ENCODE data around the gene MAB21L4. TPM values are rescaled to one million over a fixed set of nuclear protein-coding genes. Genes with fewer than 3 reads are reported as not detected.

MAB21L4 gene
- total and polyA plus RNA-seq, 2 experiments from 2014 or later, result not detected

DNA sequence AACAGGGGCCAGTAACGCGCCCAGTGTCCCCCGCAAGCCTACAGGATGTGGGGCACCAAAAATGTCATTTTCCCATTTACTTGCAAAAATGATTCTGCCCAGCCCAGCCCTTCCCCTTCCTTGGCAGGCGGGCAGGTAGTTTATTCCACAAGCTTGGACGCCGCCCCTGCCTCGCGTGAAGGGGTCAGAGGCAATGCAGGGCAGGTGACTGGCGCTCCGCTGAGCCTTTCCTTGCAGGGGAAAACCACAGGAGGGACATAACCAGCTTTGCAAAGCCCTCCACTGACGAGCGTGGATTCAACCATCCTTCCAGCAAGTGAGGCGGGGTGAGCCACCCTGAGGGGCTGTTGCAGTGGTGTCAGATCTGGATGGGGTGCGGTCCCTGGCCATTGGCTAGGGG, 5.3 kb downstream of the MAB21L4 start:
- H3K4me2 ChIP-seq, result no peak overlapping the region
- H2AFZ ChIP-seq, result no peak overlapping the region
- no peaks in the 10 kb centered on the region for H3F3A ChIP-seq (replicated peaks; ENCODE audit: low read depth)
- no peaks in the 10 kb centered on the region for H4K20me1 ChIP-seq (replicated peaks; ENCODE audit: insufficient read depth)
- H3K4me3 ChIP-seq, result no peak overlapping the region
- H3K27ac ChIP-seq (ENCODE audit: low read depth), result no peak overlapping the region
- Mint-ChIP-seq H3K27me3 (ENCODE audit: insufficient read depth, low read depth, poor library complexity) (peaks cover 5% of the 10 kb centered on the region), H3K4me3 (no peak overlapping the region), H3K4me1 (peaks cover 3% of the 10 kb centered on the region; the same call in 1 of the 3 replicates), H3K27ac (no peak overlapping the region), H3K9me3 (no peaks in the 10 kb centered on the region), H3K36me3 (ENCODE audit: low read depth) (no peaks in the 10 kb centered on the region)
- no peaks in the 10 kb centered on the region for H3K79me2 ChIP-seq (replicated peaks; ENCODE audit: insufficient read depth)
- H3K27me3 ChIP-seq (ENCODE audit: insufficient read depth), result no peaks in the 10 kb centered on the region
- ATAC-seq, result no peak
- no peaks in the 10 kb centered on the region for H3K9me2 ChIP-seq (ENCODE audit: insufficient read depth)
- no peaks in the 10 kb centered on the region for H3K36me3 ChIP-seq (ENCODE audit: insufficient read depth)
- no peak for TF ChIP-seq JUNB (IDR thresholded peaks at IDR 0.05; ENCODE audit: unreplicated experiment)
- TF ChIP-seq, protein P1, sequence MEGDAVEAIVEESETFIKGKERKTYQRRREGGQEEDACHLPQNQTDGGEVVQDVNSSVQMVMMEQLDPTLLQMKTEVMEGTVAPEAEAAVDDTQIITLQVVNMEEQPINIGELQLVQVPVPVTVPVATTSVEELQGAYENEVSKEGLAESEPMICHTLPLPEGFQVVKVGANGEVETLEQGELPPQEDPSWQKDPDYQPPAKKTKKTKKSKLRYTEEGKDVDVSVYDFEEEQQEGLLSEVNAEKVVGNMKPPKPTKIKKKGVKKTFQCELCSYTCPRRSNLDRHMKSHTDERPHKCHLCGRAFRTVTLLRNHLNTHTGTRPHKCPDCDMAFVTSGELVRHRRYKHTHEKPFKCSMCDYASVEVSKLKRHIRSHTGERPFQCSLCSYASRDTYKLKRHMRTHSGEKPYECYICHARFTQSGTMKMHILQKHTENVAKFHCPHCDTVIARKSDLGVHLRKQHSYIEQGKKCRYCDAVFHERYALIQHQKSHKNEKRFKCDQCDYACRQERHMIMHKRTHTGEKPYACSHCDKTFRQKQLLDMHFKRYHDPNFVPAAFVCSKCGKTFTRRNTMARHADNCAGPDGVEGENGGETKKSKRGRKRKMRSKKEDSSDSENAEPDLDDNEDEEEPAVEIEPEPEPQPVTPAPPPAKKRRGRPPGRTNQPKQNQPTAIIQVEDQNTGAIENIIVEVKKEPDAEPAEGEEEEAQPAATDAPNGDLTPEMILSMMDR (conservative IDR thresholded peaks at IDR 0.05; ENCODE audit: low read depth in 2 of 2), result no peak
- no peak for TF ChIP-seq ZNF331 (CRISPR knock-in tag; IDR thresholded peaks at IDR 0.05; ENCODE audit: low read depth)
- no peak for TF ChIP-seq POLR2AphosphoS5 (IDR thresholded peaks at IDR 0.05; ENCODE audit: low read depth)
- TF ChIP-seq STAT1 (IDR thresholded peaks at IDR 0.05; ENCODE audit: unreplicated experiment), result no peak
- TF ChIP-seq ETS1 (IDR thresholded peaks at IDR 0.05), result no peak
- no peaks in the 10 kb centered on the region for H3K4me1 ChIP-seq (ENCODE audit: insufficient read depth)
- DNase-seq (ENCODE audit: low spot score), result no peak

- Histone ChIP-seq H3K27me3 (ENCODE audit: insufficient read depth) (no peaks in the 10 kb centered on the region), H3F3A (replicated peaks; ENCODE audit: low read depth) (no peaks in the 10 kb centered on the region), H3K36me3 (ENCODE audit: insufficient read depth) (no peaks in the 10 kb centered on the region), H4K20me1 (replicated peaks; ENCODE audit: insufficient read depth) (no peaks in the 10 kb centered on the region), H3K4me3 (no peak overlapping the region), H3K79me2 (replicated peaks; ENCODE audit: insufficient read depth) (no peaks in the 10 kb centered on the region), H3K4me1 (ENCODE audit: insufficient read depth) (no peaks in the 10 kb centered on the region), H3K27ac (ENCODE audit: low read depth) (no peak overlapping the region), H3K9me2 (ENCODE audit: insufficient read depth) (no peaks in the 10 kb centered on the region), H3K4me2 (no peak overlapping the region), H2AFZ (no peak overlapping the region)
- TF ChIP-seq POLR2AphosphoS5 (IDR thresholded peaks at IDR 0.05; ENCODE audit: low read depth) (no peak), ZNF114 (CRISPR knock-in tag; IDR thresholded peaks at IDR 0.05) (no peak), CREB1 (CRISPR knock-in tag; IDR thresholded peaks at IDR 0.05; ENCODE audit: low read depth) (no peak), EZH2 (IDR thresholded peaks at IDR 0.05; ENCODE audit: low read depth, unreplicated experiment) (no peak), EZH2phosphoT487 (IDR thresholded peaks at IDR 0.05; ENCODE audit: unreplicated experiment) (no peak)
- TF ChIP-seq, protein P1 (conservative IDR thresholded peaks at IDR 0.05; ENCODE audit: low read depth in 2 of 2), result no peak
- TF ChIP-seq, protein P2, sequence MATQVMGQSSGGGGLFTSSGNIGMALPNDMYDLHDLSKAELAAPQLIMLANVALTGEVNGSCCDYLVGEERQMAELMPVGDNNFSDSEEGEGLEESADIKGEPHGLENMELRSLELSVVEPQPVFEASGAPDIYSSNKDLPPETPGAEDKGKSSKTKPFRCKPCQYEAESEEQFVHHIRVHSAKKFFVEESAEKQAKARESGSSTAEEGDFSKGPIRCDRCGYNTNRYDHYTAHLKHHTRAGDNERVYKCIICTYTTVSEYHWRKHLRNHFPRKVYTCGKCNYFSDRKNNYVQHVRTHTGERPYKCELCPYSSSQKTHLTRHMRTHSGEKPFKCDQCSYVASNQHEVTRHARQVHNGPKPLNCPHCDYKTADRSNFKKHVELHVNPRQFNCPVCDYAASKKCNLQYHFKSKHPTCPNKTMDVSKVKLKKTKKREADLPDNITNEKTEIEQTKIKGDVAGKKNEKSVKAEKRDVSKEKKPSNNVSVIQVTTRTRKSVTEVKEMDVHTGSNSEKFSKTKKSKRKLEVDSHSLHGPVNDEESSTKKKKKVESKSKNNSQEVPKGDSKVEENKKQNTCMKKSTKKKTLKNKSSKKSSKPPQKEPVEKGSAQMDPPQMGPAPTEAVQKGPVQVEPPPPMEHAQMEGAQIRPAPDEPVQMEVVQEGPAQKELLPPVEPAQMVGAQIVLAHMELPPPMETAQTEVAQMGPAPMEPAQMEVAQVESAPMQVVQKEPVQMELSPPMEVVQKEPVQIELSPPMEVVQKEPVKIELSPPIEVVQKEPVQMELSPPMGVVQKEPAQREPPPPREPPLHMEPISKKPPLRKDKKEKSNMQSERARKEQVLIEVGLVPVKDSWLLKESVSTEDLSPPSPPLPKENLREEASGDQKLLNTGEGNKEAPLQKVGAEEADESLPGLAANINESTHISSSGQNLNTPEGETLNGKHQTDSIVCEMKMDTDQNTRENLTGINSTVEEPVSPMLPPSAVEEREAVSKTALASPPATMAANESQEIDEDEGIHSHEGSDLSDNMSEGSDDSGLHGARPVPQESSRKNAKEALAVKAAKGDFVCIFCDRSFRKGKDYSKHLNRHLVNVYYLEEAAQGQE (IDR thresholded peaks at IDR 0.05; ENCODE audit: unreplicated experiment), result no peak
- DNase-seq (ENCODE audit: low spot score) (no peak), ATAC-seq (no peak)
- H3K27ac Mint-ChIP-seq, result no peak overlapping the region
- H3K9me3 Mint-ChIP-seq, result no peaks in the 10 kb centered on the region
- no peak overlapping the region for H3K4me3 Mint-ChIP-seq
- peaks cover 3% of the 10 kb centered on the region; the same call in 1 of the 3 replicates for H3K4me1 Mint-ChIP-seq
- peaks cover 5% of the 10 kb centered on the region for H3K27me3 Mint-ChIP-seq (ENCODE audit: insufficient read depth, low read depth, poor library complexity)
- no peaks in the 10 kb centered on the region for H3K36me3 Mint-ChIP-seq (ENCODE audit: low read depth)
Measured at GRCh38 chr2:240889601-240890560, 6.1 kb downstream of the MAB21L4 start.

Measured in GM23338 (cell line).